ENCODE data around the gene RNF183.

The RNF183 gene

GRCh38 chr9:113340011-113340699 lies 37.0 kb upstream of the RNF183 start, which contains the start of gene WDR31 (continued):
- TF ChIP-seq, protein P1, sequence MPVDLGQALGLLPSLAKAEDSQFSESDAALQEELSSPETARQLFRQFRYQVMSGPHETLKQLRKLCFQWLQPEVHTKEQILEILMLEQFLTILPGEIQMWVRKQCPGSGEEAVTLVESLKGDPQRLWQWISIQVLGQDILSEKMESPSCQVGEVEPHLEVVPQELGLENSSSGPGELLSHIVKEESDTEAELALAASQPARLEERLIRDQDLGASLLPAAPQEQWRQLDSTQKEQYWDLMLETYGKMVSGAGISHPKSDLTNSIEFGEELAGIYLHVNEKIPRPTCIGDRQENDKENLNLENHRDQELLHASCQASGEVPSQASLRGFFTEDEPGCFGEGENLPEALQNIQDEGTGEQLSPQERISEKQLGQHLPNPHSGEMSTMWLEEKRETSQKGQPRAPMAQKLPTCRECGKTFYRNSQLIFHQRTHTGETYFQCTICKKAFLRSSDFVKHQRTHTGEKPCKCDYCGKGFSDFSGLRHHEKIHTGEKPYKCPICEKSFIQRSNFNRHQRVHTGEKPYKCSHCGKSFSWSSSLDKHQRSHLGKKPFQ (tag by site-specific recombination; IDR thresholded peaks at IDR 0.05): peak; percentile 87
- TF ChIP-seq ZFP69B (tag by site-specific recombination; IDR thresholded peaks at IDR 0.05): peak; percentile 72; the same call in 1 of the 2 replicates
- no peak for TF ChIP-seq MEIS1 (CRISPR knock-in tag; IDR thresholded peaks at IDR 0.05; ENCODE audit: borderline replicate concordance)
- TF ChIP-seq SP3 (tag by site-specific recombination; IDR thresholded peaks at IDR 0.05): peak; percentile 92
- TF ChIP-seq BCL11A (tag by site-specific recombination; IDR thresholded peaks at IDR 0.05; ENCODE audit: low read depth): no peak
- TF ChIP-seq HOXA7 (CRISPR knock-in tag; IDR thresholded peaks at IDR 0.05; ENCODE audit: borderline replicate concordance): no peak
- TF ChIP-seq ZNF747 (tag by site-specific recombination; IDR thresholded peaks at IDR 0.05): no peak
- TF ChIP-seq ZNF174 (tag by site-specific recombination; IDR thresholded peaks at IDR 0.05): no peak
- peak; percentile 56; the same call in 1 of the 2 replicates for TF ChIP-seq ZNF391 (tag by site-specific recombination; IDR thresholded peaks at IDR 0.05; ENCODE audit: borderline replicate concordance, low read depth)
- TF ChIP-seq ZNF654 (tag by site-specific recombination; IDR thresholded peaks at IDR 0.05; ENCODE audit: low read depth): no peak
- TF ChIP-seq ZNF404 (tag by site-specific recombination; IDR thresholded peaks at IDR 0.05): no peak
- peak; percentile 59; the same call in 1 of the 2 replicates for TF ChIP-seq YY1 (tag by site-specific recombination; IDR thresholded peaks at IDR 0.05)
- no peak for TF ChIP-seq ZNF704 (tag by site-specific recombination; IDR thresholded peaks at IDR 0.05)
- no peak for TF ChIP-seq ZNF16 (tag by site-specific recombination; IDR thresholded peaks at IDR 0.05; ENCODE audit: low read depth)
- TF ChIP-seq, protein P2, sequence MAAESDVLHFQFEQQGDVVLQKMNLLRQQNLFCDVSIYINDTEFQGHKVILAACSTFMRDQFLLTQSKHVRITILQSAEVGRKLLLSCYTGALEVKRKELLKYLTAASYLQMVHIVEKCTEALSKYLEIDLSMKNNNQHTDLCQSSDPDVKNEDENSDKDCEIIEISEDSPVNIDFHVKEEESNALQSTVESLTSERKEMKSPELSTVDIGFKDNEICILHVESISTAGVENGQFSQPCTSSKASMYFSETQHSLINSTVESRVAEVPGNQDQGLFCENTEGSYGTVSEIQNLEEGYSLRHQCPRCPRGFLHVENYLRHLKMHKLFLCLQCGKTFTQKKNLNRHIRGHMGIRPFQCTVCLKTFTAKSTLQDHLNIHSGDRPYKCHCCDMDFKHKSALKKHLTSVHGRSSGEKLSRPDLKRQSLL (tag by site-specific recombination; IDR thresholded peaks at IDR 0.05): peak; percentile 60
- TF ChIP-seq ZSCAN18 (tag by site-specific recombination; IDR thresholded peaks at IDR 0.05): no peak
- TF ChIP-seq ZNF639 (tag by site-specific recombination; IDR thresholded peaks at IDR 0.05): peak; percentile 79; the same call in 1 of the 2 replicates
- no peak for TF ChIP-seq YY2 (tag by site-specific recombination; IDR thresholded peaks at IDR 0.05)
- TF ChIP-seq ZNF112 (tag by site-specific recombination; IDR thresholded peaks at IDR 0.05): no peak
- TF ChIP-seq, protein P3, sequence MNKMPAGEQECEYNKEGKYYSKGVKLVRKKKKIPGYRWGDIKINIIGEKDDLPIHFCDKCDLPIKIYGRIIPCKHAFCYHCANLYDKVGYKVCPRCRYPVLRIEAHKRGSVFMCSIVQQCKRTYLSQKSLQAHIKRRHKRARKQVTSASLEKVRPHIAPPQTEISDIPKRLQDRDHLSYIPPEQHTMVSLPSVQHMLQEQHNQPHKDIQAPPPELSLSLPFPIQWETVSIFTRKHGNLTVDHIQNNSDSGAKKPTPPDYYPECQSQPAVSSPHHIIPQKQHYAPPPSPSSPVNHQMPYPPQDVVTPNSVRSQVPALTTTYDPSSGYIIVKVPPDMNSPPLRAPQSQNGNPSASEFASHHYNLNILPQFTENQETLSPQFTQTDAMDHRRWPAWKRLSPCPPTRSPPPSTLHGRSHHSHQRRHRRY (tag by site-specific recombination; IDR thresholded peaks at IDR 0.05): no peak
- no peak for TF ChIP-seq ZNF701 (tag by site-specific recombination; IDR thresholded peaks at IDR 0.05)
- TF ChIP-seq ZNF280C (tag by site-specific recombination; IDR thresholded peaks at IDR 0.05): no peak
- no peak for TF ChIP-seq ZNF544 (tag by site-specific recombination; IDR thresholded peaks at IDR 0.05)
- peak; percentile 81 for TF ChIP-seq IKZF3 (tag by site-specific recombination; IDR thresholded peaks at IDR 0.05)
- TF ChIP-seq ZNF501 (tag by site-specific recombination; IDR thresholded peaks at IDR 0.05): peak; percentile 69; the same call in 1 of the 2 replicates
- TF ChIP-seq ZNF146 (tag by site-specific recombination; IDR thresholded peaks at IDR 0.05): no peak
- TF ChIP-seq, protein P4, sequence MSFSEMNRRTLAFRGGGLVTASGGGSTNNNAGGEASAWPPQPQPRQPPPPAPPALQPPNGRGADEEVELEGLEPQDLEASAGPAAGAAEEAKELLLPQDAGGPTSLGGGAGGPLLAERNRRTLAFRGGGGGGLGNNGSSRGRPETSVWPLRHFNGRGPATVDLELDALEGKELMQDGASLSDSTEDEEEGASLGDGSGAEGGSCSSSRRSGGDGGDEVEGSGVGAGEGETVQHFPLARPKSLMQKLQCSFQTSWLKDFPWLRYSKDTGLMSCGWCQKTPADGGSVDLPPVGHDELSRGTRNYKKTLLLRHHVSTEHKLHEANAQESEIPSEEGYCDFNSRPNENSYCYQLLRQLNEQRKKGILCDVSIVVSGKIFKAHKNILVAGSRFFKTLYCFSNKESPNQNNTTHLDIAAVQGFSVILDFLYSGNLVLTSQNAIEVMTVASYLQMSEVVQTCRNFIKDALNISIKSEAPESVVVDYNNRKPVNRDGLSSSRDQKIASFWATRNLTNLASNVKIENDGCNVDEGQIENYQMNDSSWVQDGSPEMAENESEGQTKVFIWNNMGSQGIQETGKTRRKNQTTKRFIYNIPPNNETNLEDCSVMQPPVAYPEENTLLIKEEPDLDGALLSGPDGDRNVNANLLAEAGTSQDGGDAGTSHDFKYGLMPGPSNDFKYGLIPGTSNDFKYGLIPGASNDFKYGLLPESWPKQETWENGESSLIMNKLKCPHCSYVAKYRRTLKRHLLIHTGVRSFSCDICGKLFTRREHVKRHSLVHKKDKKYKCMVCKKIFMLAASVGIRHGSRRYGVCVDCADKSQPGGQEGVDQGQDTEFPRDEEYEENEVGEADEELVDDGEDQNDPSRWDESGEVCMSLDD (tag by site-specific recombination; IDR thresholded peaks at IDR 0.05): no peak; the same call in none of the 2 replicates

Data from HEK293 (cell line).